ENCODE results near the gene ZNF407.

- TF ChIP-seq, protein P1, sequence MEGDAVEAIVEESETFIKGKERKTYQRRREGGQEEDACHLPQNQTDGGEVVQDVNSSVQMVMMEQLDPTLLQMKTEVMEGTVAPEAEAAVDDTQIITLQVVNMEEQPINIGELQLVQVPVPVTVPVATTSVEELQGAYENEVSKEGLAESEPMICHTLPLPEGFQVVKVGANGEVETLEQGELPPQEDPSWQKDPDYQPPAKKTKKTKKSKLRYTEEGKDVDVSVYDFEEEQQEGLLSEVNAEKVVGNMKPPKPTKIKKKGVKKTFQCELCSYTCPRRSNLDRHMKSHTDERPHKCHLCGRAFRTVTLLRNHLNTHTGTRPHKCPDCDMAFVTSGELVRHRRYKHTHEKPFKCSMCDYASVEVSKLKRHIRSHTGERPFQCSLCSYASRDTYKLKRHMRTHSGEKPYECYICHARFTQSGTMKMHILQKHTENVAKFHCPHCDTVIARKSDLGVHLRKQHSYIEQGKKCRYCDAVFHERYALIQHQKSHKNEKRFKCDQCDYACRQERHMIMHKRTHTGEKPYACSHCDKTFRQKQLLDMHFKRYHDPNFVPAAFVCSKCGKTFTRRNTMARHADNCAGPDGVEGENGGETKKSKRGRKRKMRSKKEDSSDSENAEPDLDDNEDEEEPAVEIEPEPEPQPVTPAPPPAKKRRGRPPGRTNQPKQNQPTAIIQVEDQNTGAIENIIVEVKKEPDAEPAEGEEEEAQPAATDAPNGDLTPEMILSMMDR (IDR thresholded peaks at IDR 0.05) = no peak
- TF ChIP-seq POLR2AphosphoS5 (IDR thresholded peaks at IDR 0.05) (no peak), EP300 (IDR thresholded peaks at IDR 0.05) (no peak)
These were observed 219.9 kb downstream of the ZNF407 start for GRCh38 chr18:74817576-74817975.

All from gastroesophageal sphincter (tissue), 3 donors.